SU-DHL-6 (cell line): Measurements from ENCODE around the gene HSH2D.

Source experiments
- CTCF ChIP-seq: fragments of 200-600 bp; sonication (generic); IDR thresholded peaks from one replicate; pipeline ENCODE4 v1.5.1; 2017; ENCODE audit warnings: antibody characterized with exemption, mild to moderate bottlenecking, low read length, moderate library complexity; ENCODE audit not compliant: insufficient read depth, poor library complexity, severe bottlenecking
- EZH2phosphoT487 ChIP-seq: fragments of 200-600 bp; sonication (generic), shearing (Covaris generic); conservative IDR thresholded peaks from 2 replicates; pipeline ENCODE4 v1.6.1; 2018; ENCODE audit warnings: mild to moderate bottlenecking, antibody characterized with exemption, low read length, moderate library complexity, mixed read lengths

- TF ChIP-seq CTCF (no peak), EZH2phosphoT487 (no peak)
Measured at GRCh38 chr19:16115301-16116039, 28.0 kb upstream of the HSH2D start.
